Stimulated activated CD4-positive, alpha-beta T cell treated with anti-CD3 and anti-CD28 coated beads, Interleukin-1b, Interleukin-23, amount 100 ng/mL, for 1 hour (primary cell): Measurements from ENCODE around the gene UST.
"Not testable (repeated sequence)": the region's sequence is repeated elsewhere in the genome, so short reads cannot be mapped to it uniquely, and the experiment has no call there.

Experiments used
- DNase-seq, 2 donors: peaks; one replicate each; pipeline ENCODE4 v3.0.0-alpha.2; 2020; ENCODE audit warnings: low read depth in 2 of 2

Gene UST

DNA sequence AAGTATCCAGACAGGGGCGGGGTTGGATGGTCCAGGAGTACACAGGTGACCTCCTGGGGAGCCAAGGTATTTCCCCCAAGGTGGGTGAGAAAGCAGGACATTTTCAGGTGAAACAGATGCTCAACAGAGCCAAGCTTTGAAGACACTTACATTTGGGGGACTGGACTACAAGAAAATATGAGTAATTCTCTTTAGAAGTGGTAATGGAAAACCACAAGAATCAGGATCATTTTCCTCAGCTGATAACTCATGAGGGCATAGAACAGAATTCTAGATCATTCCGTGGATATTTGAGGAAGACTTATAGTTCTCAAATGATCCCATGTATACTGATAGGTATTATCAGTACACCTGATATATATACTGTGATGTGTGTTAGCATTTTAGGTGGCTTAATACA, 89.9 kb downstream of the UST start:
- DNase-seq, result no peak

- no peak for DNase-seq
Observed at GRCh38 chr6:148837941-148838340, 91.1 kb downstream of the UST start.

- no peak for DNase-seq
Observed at GRCh38 chr6:148839044-148839443, 92.2 kb downstream of the UST start.

DNA sequence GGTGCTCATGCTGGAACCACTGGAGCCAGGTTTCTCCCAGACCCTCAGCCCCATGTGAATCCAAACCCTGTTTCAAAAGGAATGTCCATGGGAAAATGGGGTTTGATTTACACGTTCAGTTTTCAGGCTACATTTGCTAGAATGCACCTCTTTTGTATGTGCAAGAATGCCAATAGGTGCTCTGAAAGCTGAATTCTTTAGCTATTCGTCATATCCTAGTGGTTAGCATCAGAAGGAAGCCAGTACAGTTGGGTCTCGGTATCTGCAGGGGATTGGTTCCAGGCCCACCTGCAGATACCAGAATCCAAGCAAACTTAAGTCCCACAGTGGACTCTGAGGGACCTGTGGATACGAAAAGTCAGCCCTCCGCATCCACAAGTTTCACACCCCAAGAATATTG, 93.4 kb downstream of the UST start:
- no peak for DNase-seq

GRCh38 chr6:148842296-148843019, 95.6 kb downstream of the UST start:
- DNase-seq, result no peak

DNA sequence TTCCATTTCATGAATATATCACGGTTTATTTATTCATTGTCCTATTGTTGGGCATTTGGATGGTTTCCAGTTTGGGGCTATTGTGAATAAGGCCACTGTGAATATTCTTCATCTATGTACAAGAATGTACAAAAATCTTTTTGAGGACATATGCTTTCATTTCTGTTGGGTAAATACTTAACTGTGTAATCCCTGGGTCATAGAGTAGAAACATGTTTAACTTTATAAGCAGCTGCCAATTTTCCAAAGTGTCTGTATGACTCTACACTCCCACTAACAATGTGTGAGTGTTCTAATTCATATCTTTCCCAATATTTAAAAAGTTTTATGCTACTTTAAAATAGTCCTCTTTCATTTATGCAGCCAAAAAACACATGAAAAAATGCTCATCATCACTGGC, 98.6 kb downstream of the UST start:
- DNase-seq, result no peak

- DNase-seq, result no peak
Observed at GRCh38 chr6:148846778-148847761, 100.2 kb downstream of the UST start.

GRCh38 chr6:148848915-148849314, 102.1 kb downstream of the UST start:
- DNase-seq, result no peak

DNA sequence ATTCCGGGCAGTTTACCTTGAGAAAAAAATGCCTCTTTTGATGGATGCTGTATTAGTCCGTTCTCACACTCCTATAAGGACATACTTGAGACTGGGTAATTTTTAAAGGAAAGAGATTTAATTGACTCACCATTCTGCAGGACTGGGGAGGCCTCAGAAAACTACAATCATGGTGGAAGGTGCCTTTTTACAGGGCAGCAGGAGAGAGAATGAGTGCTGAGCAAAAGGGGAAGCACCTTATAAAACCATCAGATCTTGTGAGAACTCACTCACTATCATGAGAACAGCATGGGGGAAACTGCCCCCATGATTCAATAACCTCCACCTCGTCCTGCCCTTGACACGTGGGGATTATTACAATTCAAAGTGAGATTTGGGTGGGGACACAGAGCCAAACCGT, 102.6 kb downstream of the UST start:
- not testable (repeated sequence) for DNase-seq

DNA sequence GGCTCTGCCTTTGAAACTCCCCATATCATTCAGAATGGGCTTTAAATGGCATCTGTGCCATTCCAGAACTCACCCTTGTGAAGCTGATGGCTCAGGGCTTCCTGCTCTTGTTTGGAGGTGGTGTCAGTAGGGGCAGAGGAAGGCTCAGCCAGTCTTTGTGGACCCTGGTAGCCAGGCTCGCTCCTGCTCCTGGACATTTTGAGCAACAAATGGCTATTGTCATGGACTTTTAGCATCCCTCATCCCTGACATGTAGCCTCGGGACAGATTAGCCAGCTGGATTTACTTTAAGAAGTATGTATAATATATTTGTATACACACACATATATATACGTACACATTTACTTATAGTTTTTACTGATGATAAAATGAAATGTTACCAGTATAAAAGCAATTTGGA, 104.1 kb downstream of the UST start:
- no peak for DNase-seq

GRCh38 chr6:148851683-148852556, 105.1 kb downstream of the UST start:
- DNase-seq, result no peak

- DNase-seq, result no peak
Observed at GRCh38 chr6:148852688-148853087, 105.9 kb downstream of the UST start.

DNA sequence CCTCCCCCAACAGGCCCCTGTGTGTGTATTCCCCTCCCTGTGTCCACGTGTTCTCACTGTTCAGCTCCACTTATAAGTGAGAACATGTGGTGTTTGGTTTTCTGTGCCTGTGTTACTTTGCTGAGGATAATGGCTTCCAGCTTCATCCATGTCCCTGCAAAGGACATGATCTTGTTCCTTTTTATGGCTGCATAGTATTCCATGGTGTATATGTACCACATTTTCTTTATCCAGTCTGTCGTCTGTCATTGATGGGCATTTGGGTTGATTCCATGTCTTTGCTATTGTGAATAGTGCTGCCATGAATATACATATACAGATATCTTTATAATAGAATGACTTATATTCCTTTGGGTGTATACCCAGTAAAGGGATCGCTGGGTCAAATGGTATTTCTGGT, 106.3 kb downstream of the UST start:
- not testable (repeated sequence) for DNase-seq

GRCh38 chr6:148854096-148854495, 107.3 kb downstream of the UST start:
- DNase-seq, result no peak

DNA sequence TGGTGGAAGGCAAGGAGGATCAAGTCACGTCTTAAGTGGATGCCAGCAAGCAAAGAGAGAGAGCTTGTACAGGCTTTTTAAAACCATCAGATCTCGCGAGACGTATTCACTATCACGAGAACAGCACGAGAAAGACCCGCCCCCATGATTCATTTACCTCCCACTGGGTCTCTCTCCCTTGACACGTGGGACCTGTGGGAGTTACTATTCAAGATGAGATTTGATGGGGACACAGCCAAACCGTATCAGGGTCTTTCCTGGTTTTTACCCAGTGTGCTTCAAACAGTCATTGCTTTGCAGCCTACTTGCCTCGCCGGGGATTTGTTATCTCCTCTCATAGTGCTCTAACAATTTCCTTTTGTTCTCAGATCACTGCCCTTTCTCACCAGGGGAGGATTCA, 108.2 kb downstream of the UST start:
- DNase-seq, result no peak

DNA sequence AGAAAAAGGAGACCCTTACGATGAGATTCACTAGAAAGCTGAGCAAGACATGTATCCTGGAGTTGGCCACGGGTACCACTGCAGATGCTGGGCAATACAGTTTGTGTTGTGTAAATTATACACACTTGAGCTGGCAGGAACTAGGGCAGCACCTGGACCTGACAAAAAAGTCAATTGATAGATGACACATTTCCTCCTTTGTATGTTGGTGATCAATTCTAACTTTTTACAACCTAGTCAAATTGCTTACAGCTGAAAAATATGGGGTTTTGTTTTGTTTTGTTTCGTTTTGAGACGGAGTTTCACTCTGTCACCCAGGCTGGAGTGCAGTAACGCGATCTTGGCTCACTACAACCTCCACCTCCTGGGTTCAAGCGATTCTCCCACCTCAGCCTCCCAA, 108.9 kb downstream of the UST start:
- DNase-seq, result no peak

DNA sequence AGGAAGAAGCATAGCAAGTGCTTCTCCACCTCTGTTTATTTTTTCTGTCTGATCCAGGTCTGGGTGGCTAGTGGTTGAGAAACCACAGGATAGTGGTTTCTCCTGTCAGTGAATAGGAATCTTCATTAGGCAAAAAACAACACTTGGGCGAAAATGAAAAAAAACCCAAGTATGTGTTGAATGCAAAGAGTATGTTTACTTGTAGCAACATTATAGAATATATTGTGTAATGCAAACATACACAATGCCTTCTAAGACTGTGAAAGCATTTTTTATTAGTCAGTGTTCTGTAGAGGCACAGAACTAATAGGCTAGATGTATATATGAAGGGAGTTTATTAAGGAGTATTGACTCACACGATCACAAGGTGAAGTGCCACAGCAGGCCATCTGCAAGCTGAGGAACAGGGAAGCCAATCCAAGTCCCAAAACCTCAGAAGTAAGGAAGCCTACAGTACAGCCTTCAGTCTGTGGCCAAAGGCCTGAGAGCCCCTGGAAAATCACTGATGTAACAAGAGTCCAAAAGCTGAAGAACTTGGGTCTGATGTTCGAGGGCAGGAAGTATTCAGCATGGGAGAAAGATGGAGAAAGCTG, 111.1 kb downstream of the UST start:
- no peak for DNase-seq

- DNase-seq, result not testable (repeated sequence)
Observed at GRCh38 chr6:148864132-148864531, 117.3 kb downstream of the UST start.

GRCh38 chr6:148864941-148865340, 118.1 kb downstream of the UST start:
- DNase-seq, result no peak

GRCh38 chr6:148866657-148867268, 119.9 kb downstream of the UST start:
- DNase-seq, result no peak

DNA sequence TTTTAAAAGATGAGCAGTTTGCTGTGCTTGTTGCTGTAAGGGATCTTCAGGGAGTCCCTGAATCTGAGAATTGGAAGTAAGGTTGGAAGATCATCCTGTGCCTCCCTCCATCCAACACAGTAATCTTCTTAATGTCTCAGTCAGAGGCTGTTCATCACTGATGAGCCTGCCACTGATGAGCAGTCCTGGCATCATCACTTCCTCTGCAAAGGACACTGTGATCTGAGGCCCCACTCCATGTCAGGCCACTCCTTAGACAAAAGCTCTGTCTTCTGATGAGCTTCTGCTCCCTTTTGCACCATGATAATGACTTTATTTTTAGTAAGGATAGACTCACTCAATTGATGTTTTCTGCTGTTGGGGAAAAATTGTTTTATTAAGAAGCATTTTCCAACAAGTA, 121.0 kb downstream of the UST start:
- no peak for DNase-seq
